Hepatocyte (in vitro differentiated cells): Measurements from ENCODE around the gene CBX6. TPM values are rescaled to one million over a fixed set of nuclear protein-coding genes. Genes with fewer than 3 reads are reported as not detected.

Source experiments
- DNase-seq: peaks from one replicate; pipeline ENCODE4 v3.0.0-alpha.2; 2016; ENCODE audit warnings: low spot score
- H2AFZ ChIP-seq: fragments of 200-600 bp; sonication (generic); 2 replicates; pipeline ENCODE4 v1.6.0; 2016; ENCODE audit warnings: antibody characterized with exemption, mild to moderate bottlenecking
- H3K27ac ChIP-seq: fragments of 200-600 bp; sonication (generic); 2 replicates; pipeline ENCODE4 v1.5.1; 2016; ENCODE audit warnings: mild to moderate bottlenecking
- H3K27me3 ChIP-seq: fragments of 200-600 bp; sonication (generic); 2 replicates; pipeline ENCODE4 v1.6.1; 2016
- H3K36me3 ChIP-seq: fragments of 200-600 bp; sonication (generic); replicated peaks from 2 replicates; pipeline ENCODE4 v1.5.1; 2016; ENCODE audit warnings: low read depth; ENCODE audit not compliant: insufficient read depth
- H3K4me1 ChIP-seq: fragments of 200-600 bp; sonication (generic); 2 replicates; pipeline ENCODE4 v1.5.1; 2016; ENCODE audit warnings: mild to moderate bottlenecking, moderate library complexity; ENCODE audit not compliant: insufficient read depth
- H3K4me2 ChIP-seq: fragments of 200-600 bp; sonication (generic); 2 replicates; pipeline ENCODE4 v1.6.0; 2016
- H3K4me3 ChIP-seq: fragments of 200-600 bp; sonication (generic); 2 replicates; pipeline ENCODE4 v1.5.1; 2016; ENCODE audit warnings: mild to moderate bottlenecking
- H3K79me2 ChIP-seq: fragments of 200-600 bp; sonication (generic); 2 replicates; pipeline ENCODE4 v1.6.0; 2017; ENCODE audit warnings: mild to moderate bottlenecking
- H3K9me2 ChIP-seq: fragments of 200-600 bp; sonication (generic); replicated peaks from 2 replicates; pipeline ENCODE4 v1.6.0; 2017; ENCODE audit warnings: mild to moderate bottlenecking; ENCODE audit not compliant: insufficient read depth
- H3K9me3 ChIP-seq: fragments of 200-600 bp; sonication (generic); 2 replicates; pipeline ENCODE4 v1.5.1; 2016; ENCODE audit warnings: low read depth, mild to moderate bottlenecking
- H4K20me1 ChIP-seq: fragments of 200-600 bp; sonication (generic); 2 replicates; pipeline ENCODE4 v1.6.0; 2016; ENCODE audit warnings: mild to moderate bottlenecking; ENCODE audit not compliant: insufficient read depth, poor library complexity, severe bottlenecking
- EZH2 ChIP-seq: fragments of 200-600 bp; sonication (generic); IDR thresholded peaks from 2 replicates; pipeline ENCODE4 v1.6.1; 2016; ENCODE audit warnings: antibody characterized with exemption, mild to moderate bottlenecking, borderline replicate concordance
- EZH2phosphoT487 ChIP-seq: fragments of 200-600 bp; sonication (generic); IDR thresholded peaks from one replicate; pipeline ENCODE4 v1.6.1; 2018; ENCODE audit warnings: antibody characterized with exemption, mild to moderate bottlenecking, low read depth, moderate library complexity; ENCODE audit not compliant: unreplicated experiment, severe bottlenecking
- WGBS: methylation state at CpG from one replicate; pipeline ENCODE4 v1.1.6; 2016; ENCODE audit warnings: low lambda C conversion rate; ENCODE audit errors: missing lambda C conversion rate; 5-methylcytosine and 5-hydroxymethylcytosine counted together
- polyA plus RNA-seq: library from polyadenylated mRNA; unstranded; fragments of >200 nt; fragmentation: Nextera tagmentation; extraction: Ambion mirVana; gene quantifications from 2 replicates; pipeline ENCODE4 v1.2.1, GENCODE V29; 2016
- total RNA-seq: library from RNA; depleted of rRNA; stranded (reverse); fragments of >200 nt; gene quantifications from 2 replicates; pipeline ENCODE4 v1.2.3, GENCODE V29; 2014
- TF ChIP-seq, protein P1 (sequence below): fragments of 200-600 bp; sonication (generic); IDR thresholded peaks from 2 replicates; pipeline ENCODE4 v1.5.1; 2016; ENCODE audit warnings: antibody characterized with exemption, mild to moderate bottlenecking; ENCODE audit not compliant: poor library complexity

Gene CBX6
- total and polyA plus RNA-seq, 2 experiments from 2014 or later = 42.9 to 45.4 TPM

DNA sequence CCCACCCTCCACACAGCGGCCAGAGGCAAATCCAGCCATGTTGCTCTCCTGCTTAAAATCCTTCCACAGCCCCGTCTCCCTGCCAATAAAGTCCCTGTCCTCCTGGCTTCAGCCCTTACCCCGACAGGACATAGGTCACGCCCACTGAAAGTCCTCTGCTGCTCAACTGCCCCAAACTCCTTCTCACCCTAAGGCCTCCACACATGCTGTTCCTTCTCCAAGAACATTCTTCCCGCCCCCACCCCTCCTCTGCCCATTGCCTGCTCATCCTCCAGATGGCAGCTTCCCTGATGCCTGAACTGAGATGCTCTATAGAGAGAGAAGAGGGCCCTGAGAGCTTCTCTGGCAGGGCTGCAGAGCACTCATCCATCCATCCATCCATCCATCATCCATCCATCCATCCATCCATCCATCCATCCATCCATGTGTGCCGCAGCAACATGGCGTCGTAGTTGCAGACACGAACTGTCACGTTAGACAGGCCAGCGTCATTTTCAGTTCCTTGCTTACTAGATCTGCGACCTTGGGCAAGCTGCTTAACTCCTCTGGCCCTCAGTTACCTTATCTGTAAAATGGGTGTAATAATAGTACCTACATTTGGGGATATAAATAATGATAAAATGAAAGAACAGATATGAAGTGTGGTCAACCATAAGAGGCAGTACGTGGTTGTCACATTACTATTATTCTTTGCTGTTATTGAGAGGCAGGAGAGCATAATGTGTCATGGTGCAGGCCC lies 37.6 kb downstream of the CBX6 start:
- Histone ChIP-seq H3K27me3 (no peaks in the 10 kb centered on the region), H4K20me1 (no peaks in the 10 kb centered on the region), H3K4me3 (no peak overlapping the region), H2AFZ (no peak overlapping the region), H3K36me3 (no peaks in the 10 kb centered on the region), H3K9me3 (no peaks in the 10 kb centered on the region), H3K4me2 (no peak overlapping the region), H3K4me1 (no peaks in the 10 kb centered on the region), H3K79me2 (no peaks in the 10 kb centered on the region), H3K9me2 (no peaks in the 10 kb centered on the region), H3K27ac (no peak overlapping the region)
- TF ChIP-seq, protein P1, sequence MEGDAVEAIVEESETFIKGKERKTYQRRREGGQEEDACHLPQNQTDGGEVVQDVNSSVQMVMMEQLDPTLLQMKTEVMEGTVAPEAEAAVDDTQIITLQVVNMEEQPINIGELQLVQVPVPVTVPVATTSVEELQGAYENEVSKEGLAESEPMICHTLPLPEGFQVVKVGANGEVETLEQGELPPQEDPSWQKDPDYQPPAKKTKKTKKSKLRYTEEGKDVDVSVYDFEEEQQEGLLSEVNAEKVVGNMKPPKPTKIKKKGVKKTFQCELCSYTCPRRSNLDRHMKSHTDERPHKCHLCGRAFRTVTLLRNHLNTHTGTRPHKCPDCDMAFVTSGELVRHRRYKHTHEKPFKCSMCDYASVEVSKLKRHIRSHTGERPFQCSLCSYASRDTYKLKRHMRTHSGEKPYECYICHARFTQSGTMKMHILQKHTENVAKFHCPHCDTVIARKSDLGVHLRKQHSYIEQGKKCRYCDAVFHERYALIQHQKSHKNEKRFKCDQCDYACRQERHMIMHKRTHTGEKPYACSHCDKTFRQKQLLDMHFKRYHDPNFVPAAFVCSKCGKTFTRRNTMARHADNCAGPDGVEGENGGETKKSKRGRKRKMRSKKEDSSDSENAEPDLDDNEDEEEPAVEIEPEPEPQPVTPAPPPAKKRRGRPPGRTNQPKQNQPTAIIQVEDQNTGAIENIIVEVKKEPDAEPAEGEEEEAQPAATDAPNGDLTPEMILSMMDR = no peak
- TF ChIP-seq EZH2phosphoT487 (no peak), EZH2 (no peak)
- no peak for DNase-seq
- WGBS = 88% methylated on average over 13 of the region's 13 CpGs

DNA sequence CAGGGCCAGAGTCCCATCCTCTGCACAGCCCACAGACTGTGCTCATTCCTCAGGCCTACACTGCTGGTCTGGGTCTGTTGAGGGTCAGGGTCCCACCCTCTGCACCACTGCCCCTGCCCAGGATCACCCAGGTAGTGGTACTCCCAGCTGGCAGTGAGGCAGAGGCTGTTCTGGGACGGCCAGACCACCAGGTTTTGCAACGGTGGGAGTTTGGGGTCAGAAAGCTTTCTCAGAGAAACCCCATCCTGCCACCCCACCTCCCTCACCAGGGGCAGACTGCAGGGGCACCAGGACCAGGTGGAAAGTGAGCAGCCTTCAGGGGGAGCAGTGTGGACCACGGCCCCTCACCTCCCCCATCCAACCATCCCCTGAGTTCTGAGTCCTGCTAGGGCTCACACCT lies 39.0 kb downstream of the CBX6 start:
- Histone ChIP-seq H3K9me3 (no peaks in the 10 kb centered on the region), H4K20me1 (no peaks in the 10 kb centered on the region), H3K36me3 (no peaks in the 10 kb centered on the region), H3K27me3 (no peaks in the 10 kb centered on the region), H3K4me2 (no peak overlapping the region), H3K4me1 (no peaks in the 10 kb centered on the region), H3K4me3 (no peak overlapping the region), H3K79me2 (no peaks in the 10 kb centered on the region), H3K27ac (no peak overlapping the region), H2AFZ (no peak overlapping the region), H3K9me2 (no peaks in the 10 kb centered on the region)
- no peak for DNase-seq
- TF ChIP-seq EZH2 (no peak), EZH2phosphoT487 (no peak)
- TF ChIP-seq, protein P1 = no peak
- WGBS = 92% methylated on average over 3 of the region's 3 CpGs

DNA sequence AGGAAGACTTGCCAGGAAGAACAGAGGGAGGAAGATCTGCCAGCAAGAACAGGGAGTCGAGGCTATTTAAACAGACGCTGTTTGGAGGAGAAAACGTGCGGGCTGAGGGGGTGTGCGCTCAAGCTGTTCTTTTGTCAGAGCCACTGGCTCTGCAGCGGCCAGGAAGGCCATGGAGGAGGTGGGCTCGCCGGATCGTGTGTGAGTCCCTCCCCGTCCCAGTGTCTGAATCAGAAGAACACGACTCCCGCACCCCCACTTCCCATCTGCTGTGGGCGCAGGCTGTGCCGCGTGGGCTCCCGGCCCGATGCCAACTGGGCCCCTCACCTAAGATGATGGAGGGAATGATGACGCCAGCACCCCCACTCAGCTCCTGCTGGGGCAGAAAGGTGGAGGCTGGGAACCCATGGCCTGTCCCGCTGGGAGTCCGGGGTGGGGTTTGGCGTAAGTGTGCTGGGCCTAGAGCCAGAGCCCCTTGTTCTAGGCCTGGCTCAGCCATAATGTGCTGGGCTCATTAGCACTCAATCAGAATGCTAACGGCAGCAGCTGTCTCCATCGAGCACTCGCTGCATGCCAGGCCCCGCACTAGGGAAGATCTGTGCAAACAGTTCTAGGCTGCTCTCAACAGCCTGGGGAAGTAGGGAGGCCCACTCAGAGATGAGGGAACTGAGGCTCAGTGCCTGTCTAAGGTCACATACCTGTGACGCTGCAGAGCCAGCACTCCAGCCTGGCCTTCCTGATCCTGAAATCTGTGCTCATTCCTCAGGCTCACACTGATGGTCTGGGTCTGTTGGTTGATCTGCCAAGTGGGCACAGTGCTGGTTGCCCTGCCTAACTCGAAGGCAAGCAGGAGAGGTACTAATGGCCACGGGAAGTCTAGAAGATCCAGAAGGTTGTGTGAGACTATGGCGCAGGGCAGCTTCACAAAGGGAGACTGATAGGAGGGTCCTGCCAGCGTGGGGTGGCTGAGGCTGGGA lies 39.7 kb downstream of the CBX6 start:
- DNase-seq = no peak
- Histone ChIP-seq H3K4me3 (no peak overlapping the region), H3K27me3 (no peaks in the 10 kb centered on the region), H3K27ac (no peak overlapping the region), H3K9me2 (no peaks in the 10 kb centered on the region), H3K36me3 (no peaks in the 10 kb centered on the region), H3K9me3 (no peaks in the 10 kb centered on the region), H3K4me2 (no peak overlapping the region), H4K20me1 (no peaks in the 10 kb centered on the region), H3K4me1 (no peaks in the 10 kb centered on the region), H3K79me2 (no peaks in the 10 kb centered on the region), H2AFZ (no peak overlapping the region)
- no peak for TF ChIP-seq EZH2
- TF ChIP-seq, protein P1 = no peak
- no peak for TF ChIP-seq EZH2phosphoT487
- 87% methylated on average over 30 of the region's 30 CpGs for WGBS
